BLaER1 treated with 17β-estradiol and CSF1 and Interleukin-3, amounts not matched to agents 10 nM and 100 nM (cell line): ENCODE results near the gene TESK2.

Source experiments
- H3K27ac ChIP-seq, 11 experiments: shearing (Covaris generic); formaldehyde crosslinking; 2 replicates each; pipeline ENCODE4 v1.8.1; 2022
- H3K27me3 ChIP-seq, 11 experiments: shearing (Covaris generic); formaldehyde crosslinking; 2 replicates each; pipeline ENCODE4 v1.8.1; 2022
- H3K36me3 ChIP-seq, 11 experiments: shearing (Covaris generic); formaldehyde crosslinking; 2 replicates each; pipeline ENCODE4 v1.8.1; 2022
- H3K4me1 ChIP-seq, 10 experiments: shearing (Covaris generic); formaldehyde crosslinking; 2 replicates each; pipeline ENCODE4 v1.8.1; 2022
- H3K4me2 ChIP-seq, 11 experiments: shearing (Covaris generic); formaldehyde crosslinking; 2 replicates each; pipeline ENCODE4 v1.8.1; 2022
- H3K4me3 ChIP-seq, 10 experiments: shearing (Covaris generic); formaldehyde crosslinking; 2 replicates each; pipeline ENCODE4 v1.8.1; 2022
- H3K9ac ChIP-seq, 11 experiments: shearing (Covaris generic); formaldehyde crosslinking; 2 replicates each; pipeline ENCODE4 v1.8.1; 2022
- H3K9me3 ChIP-seq, 11 experiments: shearing (Covaris generic); formaldehyde crosslinking; replicated peaks in 1 of 11; 2 replicates each; pipeline ENCODE4 v1.8.1; 2022
- H4K20me1 ChIP-seq, 11 experiments: shearing (Covaris generic); formaldehyde crosslinking; 2 replicates each; pipeline ENCODE4 v1.8.1; 2022
- Cebpa-rat ChIP-seq, 11 experiments: shearing (Covaris generic); IDR thresholded peaks; 2 replicates each; pipeline ENCODE4 v1.8.1; 2022

Gene TESK2

GRCh38 chr1:45299296-45299695, 191.7 kb downstream of the TESK2 start:
- Histone ChIP-seq H3K4me2 (no peak overlapping the region), H3K4me1 (peaks cover 10 to 30% (median 25%) of the 10 kb centered on the region in 10 experiments), H4K20me1 (no peaks in the 10 kb centered on the region), H3K27ac (no peak overlapping the region), H3K27me3 (no peaks in the 10 kb centered on the region), H3K9me3 (no peaks in the 10 kb centered on the region), H3K36me3 (no peaks in the 10 kb centered on the region), H3K9ac (no peak overlapping the region; a peak in 1 of 22 replicates), H3K4me3 (no peak overlapping the region)
- TF ChIP-seq Cebpa-rat (IDR thresholded peaks at IDR 0.05) = no peak

GRCh38 chr1:45297666-45298356, 193.2 kb downstream of the TESK2 start:
- Histone ChIP-seq H3K4me2 (no peak overlapping the region), H3K9me3 (no peaks in the 10 kb centered on the region), H3K36me3 (no peaks in the 10 kb centered on the region), H3K27ac (no peak overlapping the region), H4K20me1 (no peaks in the 10 kb centered on the region), H3K27me3 (no peaks in the 10 kb centered on the region), H3K4me3 (no peak overlapping the region), H3K9ac (no peak overlapping the region), H3K4me1 (peaks cover 5 to 24% (median 18%) of the 10 kb centered on the region in 10 experiments)
- TF ChIP-seq Cebpa-rat (IDR thresholded peaks at IDR 0.05) = no peak
